SIG-M5 (cell line): Measurements from ENCODE around the gene ZNF138.

Experiments used
- DNase-seq: peaks from one replicate; lab custom pipeline; 2025; lab: John Stamatoyannopoulos, UW

The ZNF138 gene

GRCh38 chr7:64875658-64876406, 81.6 kb downstream of the ZNF138 start:
- no peak for DNase-seq

- no peak for DNase-seq
Measured at GRCh38 chr7:64876792-64877713, 82.8 kb downstream of the ZNF138 start.

- DNase-seq, result no peak
Measured at GRCh38 chr7:64877714-64878610, 83.7 kb downstream of the ZNF138 start.

- no peak for DNase-seq
Measured at GRCh38 chr7:64878684-64879083, 84.5 kb downstream of the ZNF138 start.

GRCh38 chr7:64879086-64879730, 85.0 kb downstream of the ZNF138 start:
- no peak for DNase-seq

- DNase-seq, result no peak
Measured at GRCh38 chr7:64879800-64880199, 85.6 kb downstream of the ZNF138 start.

GRCh38 chr7:64880322-64881297, 86.4 kb downstream of the ZNF138 start:
- no peak for DNase-seq

- DNase-seq, result no peak
Measured at GRCh38 chr7:64881461-64882287, 87.4 kb downstream of the ZNF138 start.

GRCh38 chr7:64882341-64883112, 88.3 kb downstream of the ZNF138 start:
- DNase-seq, result no peak
